CD4-positive, alpha-beta memory T cell (primary cell): Measurements from ENCODE around the gene LCE2A. TPM values are rescaled to one million over a fixed set of nuclear protein-coding genes. Genes with fewer than 3 reads are reported as not detected.
"Not testable (repeated sequence)": the region's sequence is repeated elsewhere in the genome, so short reads cannot be mapped to it uniquely, and the experiment has no call there.

Experiments used
- CTCF ChIA-PET: fragments of 350-600 bp; sonication (Branson Sonifier 250); formaldehyde crosslinking; loops from one replicate; lab custom pipeline; 2021; ENCODE audit warnings: inconsistent platforms; ENCODE audit not compliant: partially characterized antibody; lab: Charles Lee
- POLR2A ChIA-PET: fragments of 350-600 bp; sonication (Branson Sonifier 250); formaldehyde crosslinking; loops from one replicate; lab custom pipeline; 2021; ENCODE audit not compliant: partially characterized antibody; lab: Charles Lee
- DNase-seq, 5 donors: peaks; one replicate each; pipeline versions ENCODE4 v3.0.0 to v3.0.0-alpha.2; 2020 to 2022; ENCODE audit warnings: mixed read lengths in 1 of 5
- H3K27ac ChIP-seq: one replicate; pipeline ENCODE4 v1.7.0; 2013; ENCODE audit warnings: low read depth, low read length
- H3K27me3 ChIP-seq: 2 replicates; pipeline ENCODE4 v1.7.0; 2013; ENCODE audit warnings: mild to moderate bottlenecking, low read length, moderate library complexity; ENCODE audit not compliant: insufficient read depth
- H3K36me3 ChIP-seq: 2 replicates; pipeline ENCODE4 v1.7.0; 2013; ENCODE audit warnings: mild to moderate bottlenecking, low read length, moderate library complexity; ENCODE audit not compliant: insufficient read depth
- H3K4me1 ChIP-seq: 2 replicates; pipeline ENCODE4 v1.7.0; 2013; ENCODE audit warnings: mild to moderate bottlenecking, low read length, moderate library complexity; ENCODE audit not compliant: insufficient read depth
- H3K4me3 ChIP-seq, 2 donors: one replicate each; pipeline ENCODE4 v1.7.0; 2013; ENCODE audit warnings: low read length in 2 of 2, mild to moderate bottlenecking in 1 of 2
- H3K9me3 ChIP-seq, 2 donors: one replicate each; pipeline ENCODE4 v1.7.0; 2013; ENCODE audit warnings: low read length in 2 of 2, control low read depth in 1 of 2; ENCODE audit not compliant: control insufficient read depth in 1 of 2
- H3K27ac Mint-ChIP-seq, 7 donors: one replicate each; pipeline ENCODE4 v1.8.0; 2020 to 2021; ENCODE audit warnings: mixed read lengths in 7 of 7, mild to moderate bottlenecking in 6 of 7, inconsistent platforms in 3 of 7, moderate library complexity in 3 of 7
- H3K27me3 Mint-ChIP-seq, 2 donors: one replicate each; pipeline ENCODE4 v1.8.0; 2020 to 2021; ENCODE audit warnings: mixed read lengths in 2 of 2
- H3K36me3 Mint-ChIP-seq, 2 donors: one replicate each; pipeline ENCODE4 v1.8.0; 2020 to 2021; ENCODE audit warnings: mixed read lengths in 2 of 2, inconsistent platforms in 1 of 2, mild to moderate bottlenecking in 1 of 2
- H3K4me1 Mint-ChIP-seq, 4 donors: one replicate each; pipeline ENCODE4 v1.8.0; 2020 to 2021; ENCODE audit warnings: mixed read lengths in 4 of 4, mild to moderate bottlenecking in 1 of 4
- H3K4me3 Mint-ChIP-seq, 8 donors: one replicate each; pipeline ENCODE4 v1.8.0; 2020 to 2021; ENCODE audit warnings: mixed read lengths in 8 of 8, mild to moderate bottlenecking in 7 of 8, moderate library complexity in 6 of 8, inconsistent platforms in 3 of 8
- H3K9me3 Mint-ChIP-seq, 8 donors: one replicate each; pipeline ENCODE4 v1.8.0; 2020 to 2021; ENCODE audit warnings: mixed read lengths in 8 of 8, mild to moderate bottlenecking in 5 of 8, inconsistent platforms in 3 of 8, moderate library complexity in 1 of 8
- intact Hi-C: fragments of 100-400 bp; cut with micrococcal nuclease; formaldehyde crosslinking; loops from one replicate; pipeline ENCODE4 v1.15.1; 2023
- polyA plus RNA-seq, 2 donors: library from polyadenylated mRNA; unstranded; fragments of 300-500 nt; fragmentation: Illumina TruSeq; gene quantifications; one replicate each; pipeline ENCODE4 v1.2.3, GENCODE V29; 2021
- total RNA-seq, 2 experiments: library from RNA; stranded (reverse); gene quantifications; one replicate each; pipeline ENCODE4 v1.2.3, GENCODE V29; 2021

The LCE2A gene, protein sequence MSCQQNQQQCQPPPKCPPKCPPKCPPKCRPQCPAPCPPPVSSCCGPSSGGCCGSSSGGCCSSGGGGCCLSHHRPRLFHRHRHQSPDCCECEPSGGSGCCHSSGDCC
- not detected for total RNA-seq
- not detected for polyA plus RNA-seq

DNA sequence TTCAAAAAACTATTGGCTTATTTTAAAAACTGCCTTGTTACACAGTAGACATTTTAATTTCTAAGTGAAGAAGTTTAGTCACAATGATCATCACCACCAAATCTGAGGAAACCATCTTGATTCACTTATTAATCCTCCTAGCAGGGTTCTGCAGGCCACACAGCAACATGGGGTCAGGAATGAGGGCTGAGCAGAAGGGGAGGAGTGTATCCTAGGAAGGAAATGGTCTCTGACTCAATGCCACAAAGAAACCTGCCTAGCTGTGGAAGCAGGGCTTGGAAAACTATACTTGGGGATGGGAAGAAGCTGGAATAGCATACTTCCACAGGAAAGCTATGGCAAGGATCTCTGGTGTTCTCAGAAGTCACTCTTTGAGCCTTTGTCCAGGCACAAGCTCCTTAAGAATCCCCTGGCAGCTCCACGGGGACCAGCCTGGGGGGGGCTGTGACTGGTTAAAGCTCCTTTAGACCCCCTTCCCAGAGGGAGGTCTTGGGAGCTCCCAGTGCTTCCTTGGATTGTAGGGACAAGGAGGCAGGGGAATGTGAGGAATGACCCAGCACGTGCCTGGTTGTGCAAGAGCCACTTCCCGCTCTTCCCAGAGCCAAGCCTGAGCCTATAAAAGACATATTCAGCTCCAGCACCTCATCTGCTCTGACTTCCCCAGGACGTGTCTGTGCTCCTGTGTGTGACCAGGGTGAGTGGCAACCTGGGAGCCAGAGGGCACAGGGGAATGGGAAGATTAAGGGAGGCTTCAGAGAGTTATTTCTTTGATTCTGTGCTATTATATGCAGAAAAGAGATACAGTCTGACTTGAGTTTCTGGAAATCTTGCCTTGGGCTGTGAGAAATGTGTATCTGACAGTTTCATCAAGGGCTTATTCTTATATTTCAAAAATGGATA lies at the start of gene LCE2A:
Gene LCE2A (plus strand): TSS at position 645 of the 900 bp plus-strand sequence. CDS start 557 bp downstream, outside the sequence.
- CTCF ChIA-PET = interaction anchor here (0.5 to 1.1 kb wide), 2 partner anchors 11 to 44 kb away, joined by 4 read pairs; partner anchors contain the start of gene LCE4A
- H3K4me1 Mint-ChIP-seq = no peaks in the 10 kb centered on the region
- no peak for DNase-seq

DNA sequence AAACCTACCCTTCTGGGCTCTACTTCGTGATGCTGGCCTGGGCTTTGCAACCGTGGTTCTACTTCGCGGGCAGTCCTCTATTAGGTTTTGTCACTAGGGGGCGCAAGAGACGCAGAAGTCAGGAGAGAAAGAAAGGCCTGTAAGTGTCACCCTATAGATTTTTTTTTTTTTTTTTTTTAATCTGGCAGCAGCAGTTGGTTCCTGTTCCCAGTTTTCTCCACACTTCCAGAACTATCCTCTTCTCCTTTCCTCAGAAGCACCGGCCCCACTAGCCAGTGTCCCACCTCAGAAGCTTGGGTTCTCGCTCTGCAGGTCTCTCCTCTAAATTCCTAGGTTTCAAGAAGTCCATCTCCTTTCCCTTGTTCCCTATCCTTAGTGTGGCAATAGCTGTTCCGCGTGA lies 44.0 kb upstream of the LCE2A start:
- intact Hi-C loops = no loop called here
- peak; percentile 10 to 38 (median 24) for DNase-seq
- POLR2A ChIA-PET = no interaction called here
- Histone ChIP-seq H3K27ac (no peak overlapping the region), H3K9me3 (no peaks in the 10 kb centered on the region), H3K4me3 (no peak overlapping the region), H3K36me3 (no peaks in the 10 kb centered on the region), H3K27me3 (no peaks in the 10 kb centered on the region), H3K4me1 (no peaks in the 10 kb centered on the region)
- peaks cover 8 to 17% of the 10 kb centered on the region in 2 donors for H3K27me3 Mint-ChIP-seq
- H3K27ac Mint-ChIP-seq = peak overlapping the region in 1 of 7 donors; percentile 53
- no peaks in the 10 kb centered on the region for H3K36me3 Mint-ChIP-seq
- CTCF ChIA-PET = interaction anchor here (0.7 to 2.6 kb wide), 12 partner anchors 8 to 45 kb away, joined by 3 to 11 read pairs (median 6); partner anchors contain the start of gene LCE2D
- H3K9me3 Mint-ChIP-seq = peaks cover 0 to 2% (median 0%) of the 10 kb centered on the region in 8 donors
- peak overlapping the region in 1 of 8 donors; percentile 17 for H3K4me3 Mint-ChIP-seq
- H3K4me1 Mint-ChIP-seq = peaks cover 2 to 4% (median 3%) of the 10 kb centered on the region in 4 donors

More for the DNA sequence above, at the start of gene LCE2A:
- Mint-ChIP-seq H3K9me3 (peaks cover 0 to 5% (median under 1%) of the 10 kb centered on the region in 8 donors), H3K27ac (no peak within 1 kb of the TSS), H3K27me3 (peaks cover 7 to 11% of the 10 kb centered on the region in 2 donors), H3K36me3 (no peaks in the 10 kb centered on the region), H3K4me3 (no peak within 1 kb of the TSS)
- Histone ChIP-seq H3K4me1 (no peaks in the 10 kb centered on the region), H3K36me3 (no peaks in the 10 kb centered on the region), H3K27ac (no peak within 1 kb of the TSS), H3K27me3 (no peaks in the 10 kb centered on the region), H3K4me3 (no peak within 1 kb of the TSS), H3K9me3 (no peaks in the 10 kb centered on the region)
- POLR2A ChIA-PET = no interaction called here
- intact Hi-C loops = no loop called here

DNA sequence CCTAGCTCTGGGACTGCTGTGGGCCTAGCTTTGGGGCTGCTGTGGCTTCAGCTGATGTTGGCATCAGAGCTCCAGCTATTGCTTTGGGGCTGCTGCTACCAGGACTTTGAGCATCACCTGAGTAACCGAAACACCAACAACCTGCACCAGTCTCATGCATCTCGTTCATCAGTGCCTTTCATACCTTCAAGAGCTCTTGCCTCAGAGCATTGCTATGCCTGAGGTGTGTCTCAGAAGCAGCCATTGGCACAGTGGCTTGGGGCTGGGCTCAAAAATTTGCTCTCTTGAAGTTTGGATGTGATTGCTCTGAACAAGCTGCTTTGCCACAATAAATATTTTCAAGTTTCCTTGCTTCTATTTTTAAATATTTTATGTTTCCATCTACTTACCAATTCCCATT lies 41.7 kb upstream of the LCE2A start:
- Histone ChIP-seq H3K27me3 (no peaks in the 10 kb centered on the region), H3K4me1 (no peaks in the 10 kb centered on the region), H3K36me3 (no peaks in the 10 kb centered on the region), H3K4me3 (no peak overlapping the region), H3K9me3 (no peaks in the 10 kb centered on the region), H3K27ac (no peak overlapping the region)
- peaks cover 3 to 21% of the 10 kb centered on the region in 2 donors for H3K27me3 Mint-ChIP-seq
- intact Hi-C loops = no loop called here
- H3K4me1 Mint-ChIP-seq = peaks cover 2 to 4% (median 3%) of the 10 kb centered on the region in 4 donors
- no peak overlapping the region for H3K27ac Mint-ChIP-seq
- ChIA-PET POLR2A (no interaction called here), CTCF (no interaction called here)
- H3K4me3 Mint-ChIP-seq = no peak overlapping the region
- no peak for DNase-seq
- H3K36me3 Mint-ChIP-seq = no peaks in the 10 kb centered on the region
- H3K9me3 Mint-ChIP-seq = peaks cover 0 to 2% (median 0%) of the 10 kb centered on the region in 8 donors

DNA sequence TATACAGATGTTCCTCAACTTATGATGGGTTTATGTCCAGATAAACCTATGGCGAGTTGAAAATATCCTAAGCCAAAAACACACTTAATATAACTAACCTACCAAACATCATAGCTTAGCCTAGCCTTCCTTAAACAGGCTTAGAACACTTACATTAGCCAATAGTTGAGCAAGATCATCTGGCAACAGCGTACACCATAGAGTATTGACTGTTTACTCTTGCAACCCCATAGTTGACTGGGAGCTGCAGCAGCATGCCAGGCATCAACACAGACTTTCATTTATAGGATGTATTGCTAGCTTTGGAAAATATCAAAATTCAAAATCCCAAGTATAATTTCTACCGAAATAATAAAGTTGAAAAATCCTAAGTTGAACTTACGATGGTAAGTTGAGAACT lies 40.5 kb upstream of the LCE2A start:
- Histone ChIP-seq H3K27ac (no peak overlapping the region), H3K27me3 (no peaks in the 10 kb centered on the region), H3K9me3 (no peaks in the 10 kb centered on the region), H3K4me3 (no peak overlapping the region), H3K36me3 (no peaks in the 10 kb centered on the region), H3K4me1 (no peaks in the 10 kb centered on the region)
- no peak for DNase-seq
- ChIA-PET CTCF (no interaction called here), POLR2A (no interaction called here)
- no peak overlapping the region for H3K27ac Mint-ChIP-seq
- H3K9me3 Mint-ChIP-seq = peaks cover 0 to 2% (median 0%) of the 10 kb centered on the region in 8 donors
- peaks cover 7 to 25% of the 10 kb centered on the region in 2 donors for H3K27me3 Mint-ChIP-seq
- H3K4me3 Mint-ChIP-seq = no peak overlapping the region
- H3K4me1 Mint-ChIP-seq = peaks cover 2 to 4% (median 3%) of the 10 kb centered on the region in 4 donors
- intact Hi-C loops = no loop called here
- H3K36me3 Mint-ChIP-seq = no peaks in the 10 kb centered on the region

DNA sequence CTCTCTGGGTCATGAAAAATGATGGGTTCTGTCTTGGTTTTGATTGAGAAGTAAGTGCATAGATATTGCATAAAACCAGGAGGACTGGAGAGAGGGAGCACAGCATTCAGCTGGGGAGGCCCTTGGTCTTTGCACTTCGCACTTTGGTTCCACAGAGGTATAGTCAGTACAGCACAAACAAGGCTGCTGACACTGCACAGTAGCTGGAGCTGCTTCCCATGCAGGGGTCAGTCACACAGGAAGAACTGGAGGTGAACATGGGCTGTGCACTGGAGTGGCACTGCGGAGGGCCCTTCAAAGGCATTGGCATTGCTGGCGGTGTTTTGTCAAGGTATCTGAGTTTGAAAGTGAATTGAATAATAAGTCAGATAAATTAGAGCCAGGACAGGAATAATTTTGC lies 39.5 kb upstream of the LCE2A start:
- H3K27ac Mint-ChIP-seq = no peak overlapping the region
- ChIA-PET POLR2A (no interaction called here), CTCF (no interaction called here)
- H3K36me3 Mint-ChIP-seq = no peaks in the 10 kb centered on the region
- intact Hi-C loops = no loop called here
- peaks cover 0 to 2% (median 0%) of the 10 kb centered on the region in 8 donors for H3K9me3 Mint-ChIP-seq
- peaks cover 9 to 27% of the 10 kb centered on the region in 2 donors for H3K27me3 Mint-ChIP-seq
- Histone ChIP-seq H3K27me3 (no peaks in the 10 kb centered on the region), H3K4me1 (no peaks in the 10 kb centered on the region), H3K9me3 (no peaks in the 10 kb centered on the region), H3K4me3 (no peak overlapping the region), H3K36me3 (no peaks in the 10 kb centered on the region), H3K27ac (no peak overlapping the region)
- peaks cover 2 to 4% (median 3%) of the 10 kb centered on the region in 4 donors for H3K4me1 Mint-ChIP-seq
- no peak for DNase-seq
- no peak overlapping the region for H3K4me3 Mint-ChIP-seq

DNA sequence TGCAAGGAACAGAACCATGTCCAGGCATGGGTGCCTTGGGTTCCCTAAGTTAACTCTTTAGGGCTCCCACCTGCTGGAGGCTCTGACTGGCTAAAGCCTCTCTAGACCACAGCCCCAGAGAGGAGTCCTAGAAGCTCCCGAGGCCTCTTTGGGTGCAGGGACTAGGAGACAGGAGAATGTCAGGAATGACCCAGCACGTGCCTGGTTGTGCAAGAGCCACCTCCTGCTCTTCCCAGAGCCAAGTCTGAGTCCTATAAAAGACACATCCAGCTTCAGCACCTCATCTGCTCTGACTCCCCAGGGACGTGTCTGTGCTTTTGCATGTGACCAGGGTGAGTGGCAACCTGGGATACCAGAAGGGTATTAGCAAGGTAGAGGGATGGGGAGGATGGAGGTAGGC lies 35.0 kb upstream of the LCE2A start, which contains the start of gene LCE2D:
Gene LCE2D (plus strand): TSS at position 283 of the 400 bp plus-strand sequence. CDS start 726 bp downstream, outside the sequence.
- no peaks in the 10 kb centered on the region for H3K27me3 ChIP-seq
- Mint-ChIP-seq H3K4me3 (no peak within 1 kb of the TSS), H3K36me3 (no peaks in the 10 kb centered on the region), H3K4me1 (no peaks in the 10 kb centered on the region), H3K9me3 (no peaks in the 10 kb centered on the region), H3K27me3 (peaks cover 8 to 36% of the 10 kb centered on the region in 2 donors), H3K27ac (no peak within 1 kb of the TSS)
- DNase-seq = no peak
- ChIA-PET CTCF (interaction anchor here (1.0 to 2.9 kb wide), 2 partner anchors 9 kb away, joined by 7 to 11 read pairs; no protein-coding TSS in a partner anchor), POLR2A (no interaction called here)
- no peaks in the 10 kb centered on the region for H3K36me3 ChIP-seq
- H3K27ac ChIP-seq = no peak within 1 kb of the TSS
- H3K4me1 ChIP-seq = no peaks in the 10 kb centered on the region
- no peaks in the 10 kb centered on the region for H3K9me3 ChIP-seq
- no peak within 1 kb of the TSS for H3K4me3 ChIP-seq
- intact Hi-C loops = no loop called here

DNA sequence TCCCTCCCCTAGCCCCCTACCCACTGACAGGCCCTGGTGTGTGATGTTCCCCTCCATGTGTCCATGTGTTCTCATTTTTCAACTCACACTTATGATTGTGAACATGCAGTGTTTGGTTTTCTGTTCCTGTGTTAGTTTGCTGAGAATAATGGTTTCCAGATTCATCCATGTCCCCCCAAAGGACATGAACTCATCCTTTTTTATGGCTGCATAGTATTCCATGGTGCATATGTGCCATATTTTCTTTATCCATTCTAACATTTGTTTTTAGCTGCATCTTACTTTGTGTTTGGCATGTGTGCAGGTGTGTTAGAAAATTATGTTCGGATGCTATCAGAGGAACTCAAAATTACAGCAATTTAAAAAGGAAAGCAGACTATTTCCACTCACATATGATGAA lies 32.0 kb upstream of the LCE2A start:
- H3K27me3 Mint-ChIP-seq = peaks cover 11 to 29% of the 10 kb centered on the region in 2 donors
- CTCF ChIA-PET = interaction anchor here (2.9 kb wide), 1 partner anchor 12 kb away, joined by 11 read pairs; no protein-coding TSS in a partner anchor
- H3K9me3 Mint-ChIP-seq, DNase-seq, intact Hi-C loops, H3K36me3 ChIP-seq, H3K27me3 ChIP-seq, H3K27ac Mint-ChIP-seq, H3K4me3 ChIP-seq, H3K9me3 ChIP-seq, POLR2A ChIA-PET, H3K4me1 ChIP-seq, H3K36me3 Mint-ChIP-seq, H3K4me3 Mint-ChIP-seq, H3K27ac ChIP-seq, H3K4me1 Mint-ChIP-seq: not testable (repeated sequence)
